GM21619 (cell line): Measurements from ENCODE around the gene RNF166.
A peak's percentile ranks its signal among the peaks of the same experiment; 100 is the strongest.

Experiments used
- ATAC-seq: cut with Tn5 transposase; IDR thresholded peaks from one replicate; pipeline ENCODE4 v1.9.1; 2021; ENCODE audit not compliant: unreplicated experiment

Gene RNF166

DNA sequence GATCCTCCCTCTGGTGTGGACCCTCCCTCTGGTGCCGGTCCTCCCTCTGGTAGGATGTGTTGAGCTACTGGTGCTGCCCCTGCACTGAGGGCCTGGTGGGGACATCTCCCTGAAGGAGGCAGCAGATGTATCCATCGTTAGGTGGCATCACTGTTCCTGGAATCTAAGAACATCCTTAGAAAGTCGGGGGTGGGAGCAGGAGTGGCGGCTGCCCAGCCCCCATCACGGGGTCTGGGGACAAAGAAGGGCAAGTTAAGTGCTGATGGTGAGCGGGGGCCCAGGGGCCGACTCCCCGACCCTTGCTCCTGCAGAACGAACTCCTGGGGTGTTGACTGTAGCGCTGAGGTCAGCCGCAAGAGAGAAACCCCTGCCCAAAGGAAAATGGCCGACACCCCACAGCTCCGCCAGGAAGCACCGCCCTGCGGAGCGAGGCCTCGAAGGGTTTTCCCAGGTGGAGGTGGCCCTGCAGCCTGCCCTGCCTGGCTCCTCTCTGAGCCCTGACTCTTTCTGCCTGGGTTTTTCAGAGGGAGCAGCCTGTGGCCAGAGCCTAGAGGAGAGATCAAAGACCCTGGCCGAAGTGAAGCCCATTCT lies 5.6 kb upstream of the RNF166 start:
- ATAC-seq: no peak

DNA sequence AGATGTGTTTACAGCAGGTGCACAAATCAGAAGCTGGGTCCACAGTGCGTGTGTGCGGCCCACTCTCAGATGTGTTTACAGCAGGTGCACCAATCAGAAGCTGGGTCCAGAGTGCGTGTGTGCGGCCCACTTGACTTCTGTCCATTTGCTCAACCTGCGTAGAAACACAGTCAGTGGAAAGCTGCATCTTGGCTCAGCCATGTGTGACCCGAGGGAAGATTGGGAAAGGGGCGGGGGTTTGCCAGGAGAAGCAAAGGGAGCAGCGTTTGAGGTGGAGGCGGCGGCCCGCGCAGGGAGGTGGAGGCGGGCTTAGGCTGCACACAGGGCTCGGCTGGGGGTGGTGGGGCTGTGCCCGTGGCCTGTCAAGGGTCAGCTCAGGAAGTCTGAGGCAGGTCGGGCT lies 4.3 kb upstream of the RNF166 start:
- no peak for ATAC-seq

DNA sequence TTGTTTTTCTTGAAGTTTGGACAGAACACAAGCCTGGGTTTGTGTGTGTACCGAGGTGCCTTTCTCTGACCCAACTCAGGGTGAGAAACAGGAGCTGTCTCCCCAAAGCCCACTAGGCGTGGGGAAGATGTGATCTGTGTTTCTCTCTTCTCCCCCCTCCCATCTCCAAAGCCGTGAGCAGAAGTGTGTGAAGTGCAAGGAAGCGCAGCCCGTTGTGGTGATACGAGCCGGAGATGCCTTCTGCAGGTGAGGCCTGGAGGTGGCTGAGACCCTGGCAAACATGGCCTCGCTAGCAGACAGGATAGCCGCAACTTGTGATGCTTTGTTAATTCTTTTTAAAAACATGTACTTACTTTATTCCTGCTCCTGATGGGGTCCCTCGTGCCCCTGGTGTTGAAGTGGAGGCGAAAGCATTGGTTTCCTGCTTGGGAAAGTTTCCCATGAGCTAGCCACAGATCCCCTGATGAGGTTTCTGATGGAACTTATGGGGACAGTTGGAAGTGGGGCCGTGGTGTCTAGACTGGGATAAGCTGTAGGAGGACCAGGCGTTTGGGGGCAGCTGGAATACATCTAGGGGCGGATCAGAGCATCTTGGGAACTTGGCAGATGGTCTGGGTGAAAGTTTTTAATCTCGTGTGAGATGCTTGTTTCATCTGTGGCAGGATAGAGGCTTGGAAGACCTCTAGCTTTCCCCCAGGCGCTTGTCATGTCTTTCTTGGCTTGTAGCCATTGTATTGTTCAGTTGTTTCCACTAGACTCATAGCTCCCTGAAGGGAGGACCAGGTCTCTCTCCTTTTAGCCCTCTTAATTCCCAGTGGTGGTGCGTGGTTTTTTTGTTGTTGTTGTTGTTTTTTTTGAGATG lies 988 bp upstream of the RNF166 start:
- ATAC-seq: no peak

DNA sequence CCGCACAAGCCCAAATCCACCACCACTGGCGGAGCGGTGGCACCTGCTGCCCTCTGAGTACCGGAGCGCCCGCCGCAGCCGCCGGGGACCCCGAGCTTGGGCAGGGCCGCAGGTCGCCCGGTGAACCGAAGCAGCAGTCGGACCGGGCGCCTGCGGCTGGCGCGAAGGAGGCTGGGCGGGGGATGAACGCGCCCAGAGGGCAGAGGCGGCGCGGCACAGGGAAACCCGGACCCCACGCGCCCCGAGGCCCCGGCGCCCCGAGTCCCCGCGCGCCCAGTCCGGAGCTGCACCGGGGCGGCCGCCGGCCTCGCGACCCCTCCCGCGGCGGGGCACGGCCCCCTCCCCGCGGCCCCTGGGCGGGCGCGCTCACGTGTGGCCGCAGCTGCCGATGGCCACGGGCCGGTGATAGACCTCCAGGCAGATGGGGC lies 393 bp downstream of the RNF166 start:
- peak; percentile 5 for ATAC-seq

DNA sequence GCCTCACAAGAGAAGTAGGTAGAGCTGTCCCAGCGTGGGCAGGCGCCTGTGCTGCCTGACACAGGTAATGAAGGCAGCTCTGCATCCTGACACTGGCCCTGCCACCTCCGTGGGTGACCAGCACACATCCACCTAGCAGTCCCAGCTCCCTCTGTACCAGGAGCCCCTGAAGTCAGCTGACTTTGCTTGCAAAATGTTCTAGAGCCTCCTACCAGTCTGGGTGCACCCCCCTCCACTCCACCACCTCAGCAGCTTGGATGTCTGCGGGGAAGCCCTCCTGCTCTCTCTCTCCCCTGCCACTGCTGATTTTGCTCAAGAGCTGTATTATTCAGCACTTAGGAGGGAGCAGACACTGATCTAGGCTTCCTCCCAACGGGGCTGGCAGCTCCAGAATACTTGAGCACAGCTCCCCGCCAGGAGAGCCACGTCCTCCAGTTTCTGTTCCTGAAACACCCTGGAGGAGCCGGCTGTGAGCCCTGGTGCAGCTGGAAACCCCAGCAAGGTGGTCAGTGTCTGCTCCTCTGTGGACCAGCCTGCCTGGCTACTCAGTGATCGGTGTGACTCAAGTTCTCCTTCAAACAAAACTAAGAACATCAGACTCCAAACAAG lies 1.0 kb downstream of the RNF166 start:
- no peak for ATAC-seq

DNA sequence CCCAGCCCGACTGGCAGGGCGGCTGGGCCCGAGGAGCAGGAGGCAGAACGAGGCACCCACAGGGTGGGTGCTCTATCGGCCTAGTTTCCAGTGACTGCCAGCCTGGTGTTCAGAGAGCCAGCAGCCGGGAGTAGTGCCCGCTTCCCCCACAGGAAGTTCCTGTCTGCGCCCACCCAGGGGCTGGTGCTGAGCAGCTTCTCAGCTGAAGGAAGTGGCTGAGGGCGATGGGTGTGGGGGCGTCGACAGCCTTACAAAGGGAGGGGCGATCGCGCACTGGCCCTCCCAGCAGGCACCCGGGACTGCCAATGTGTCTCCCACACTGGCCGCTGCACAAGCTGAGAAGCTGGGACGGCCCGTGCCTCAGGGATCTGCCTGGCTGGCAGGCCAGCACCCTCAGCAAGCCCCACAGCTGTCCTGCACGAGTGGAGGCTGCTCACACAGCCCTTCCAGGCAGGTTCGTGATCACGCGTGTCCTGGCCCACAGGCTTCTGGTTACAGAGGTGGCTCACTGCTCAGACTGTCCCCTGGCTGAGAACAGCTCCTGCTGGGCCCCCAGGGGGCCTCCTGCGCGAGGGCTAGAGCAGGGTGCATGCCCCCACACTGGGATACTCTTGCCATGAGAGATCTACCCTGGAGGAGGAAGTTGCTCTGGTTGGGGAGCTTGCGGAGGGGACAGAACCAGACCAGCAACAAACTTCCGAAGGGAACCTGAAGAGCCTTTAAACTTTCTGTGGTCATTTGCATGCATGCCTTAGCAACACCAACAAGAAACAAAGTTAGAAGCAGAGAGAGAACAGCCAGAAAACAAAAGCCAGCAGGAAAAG lies 2.5 kb downstream of the RNF166 start:
- ATAC-seq: no peak

DNA sequence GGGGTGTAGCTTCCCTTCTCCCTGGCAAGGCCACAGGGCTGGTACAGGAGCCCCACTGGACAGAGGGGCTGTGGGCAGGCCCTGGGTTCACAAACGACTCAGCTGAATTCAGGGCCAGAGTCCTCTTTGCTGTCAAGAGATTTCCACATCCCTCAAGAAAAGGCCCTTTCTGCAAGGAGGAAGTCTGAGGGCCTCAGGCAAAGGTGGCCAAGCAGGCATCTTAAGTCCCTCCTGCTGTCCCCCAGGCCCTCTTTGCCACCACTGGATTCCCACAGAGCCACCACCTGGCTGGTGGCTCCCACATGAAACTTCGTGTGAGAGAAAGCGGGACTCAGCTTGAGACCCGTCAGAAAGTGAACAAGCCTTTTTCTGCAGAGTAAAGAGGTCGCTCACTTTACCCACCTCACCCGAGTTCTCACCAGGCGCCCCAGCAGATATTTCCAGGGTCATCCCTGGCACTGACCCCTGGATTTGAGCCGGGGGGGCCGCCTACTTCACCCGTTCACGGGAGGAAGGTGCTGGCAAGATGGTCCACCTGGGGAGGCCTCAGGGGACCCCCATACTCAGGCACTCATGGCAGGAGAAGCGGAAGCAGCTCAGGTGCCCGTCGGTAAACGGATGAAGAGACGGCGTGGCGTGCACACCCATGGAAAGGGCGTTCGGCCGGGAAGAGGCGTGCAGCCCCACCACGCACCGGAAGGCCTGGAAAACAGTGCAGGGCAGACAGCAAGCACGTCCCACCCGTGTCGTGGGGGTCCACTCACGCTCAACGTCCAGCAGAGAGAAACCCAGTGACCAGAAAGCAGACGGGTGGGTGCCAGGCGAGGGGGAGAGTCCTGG lies 3.6 kb downstream of the RNF166 start:
- no peak for ATAC-seq

DNA sequence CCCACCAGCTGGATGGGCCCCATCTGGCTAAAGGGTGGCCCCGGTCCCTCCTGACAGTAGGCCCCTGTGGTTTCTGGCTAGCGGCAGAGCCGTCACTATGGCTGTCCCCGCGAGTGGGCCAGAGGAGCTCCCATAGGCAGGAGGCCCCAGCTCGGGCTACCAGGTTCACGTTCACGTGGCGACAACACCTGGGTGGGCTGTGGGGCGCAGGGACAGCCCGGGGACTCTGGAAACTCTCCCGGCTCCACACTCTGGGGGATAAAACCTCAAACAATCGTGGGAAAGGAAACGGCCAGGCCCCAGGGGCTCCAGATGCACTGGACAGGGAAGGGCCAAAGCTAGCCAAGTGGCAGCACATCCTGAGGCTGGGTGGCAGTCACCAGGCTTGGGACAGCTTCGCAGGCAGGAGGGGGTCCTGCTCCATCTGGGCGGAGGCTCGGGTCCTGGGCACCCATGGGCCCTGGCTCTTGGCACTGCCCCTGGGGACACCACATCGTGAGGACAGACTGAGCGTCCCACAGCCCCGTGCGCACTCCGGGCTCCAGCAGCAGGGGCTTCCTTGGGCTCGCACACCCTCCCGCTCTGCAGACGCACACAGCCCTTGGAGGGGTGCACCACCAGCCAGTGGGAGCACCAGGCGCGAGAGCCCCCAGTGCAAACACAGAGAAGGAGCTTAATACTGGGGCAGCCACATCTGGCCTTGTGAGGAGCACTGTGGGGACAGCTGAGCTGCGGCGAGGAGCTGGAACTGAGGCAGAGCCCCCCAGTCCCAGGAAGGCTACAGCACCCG lies 4.4 kb downstream of the RNF166 start:
- no peak for ATAC-seq

DNA sequence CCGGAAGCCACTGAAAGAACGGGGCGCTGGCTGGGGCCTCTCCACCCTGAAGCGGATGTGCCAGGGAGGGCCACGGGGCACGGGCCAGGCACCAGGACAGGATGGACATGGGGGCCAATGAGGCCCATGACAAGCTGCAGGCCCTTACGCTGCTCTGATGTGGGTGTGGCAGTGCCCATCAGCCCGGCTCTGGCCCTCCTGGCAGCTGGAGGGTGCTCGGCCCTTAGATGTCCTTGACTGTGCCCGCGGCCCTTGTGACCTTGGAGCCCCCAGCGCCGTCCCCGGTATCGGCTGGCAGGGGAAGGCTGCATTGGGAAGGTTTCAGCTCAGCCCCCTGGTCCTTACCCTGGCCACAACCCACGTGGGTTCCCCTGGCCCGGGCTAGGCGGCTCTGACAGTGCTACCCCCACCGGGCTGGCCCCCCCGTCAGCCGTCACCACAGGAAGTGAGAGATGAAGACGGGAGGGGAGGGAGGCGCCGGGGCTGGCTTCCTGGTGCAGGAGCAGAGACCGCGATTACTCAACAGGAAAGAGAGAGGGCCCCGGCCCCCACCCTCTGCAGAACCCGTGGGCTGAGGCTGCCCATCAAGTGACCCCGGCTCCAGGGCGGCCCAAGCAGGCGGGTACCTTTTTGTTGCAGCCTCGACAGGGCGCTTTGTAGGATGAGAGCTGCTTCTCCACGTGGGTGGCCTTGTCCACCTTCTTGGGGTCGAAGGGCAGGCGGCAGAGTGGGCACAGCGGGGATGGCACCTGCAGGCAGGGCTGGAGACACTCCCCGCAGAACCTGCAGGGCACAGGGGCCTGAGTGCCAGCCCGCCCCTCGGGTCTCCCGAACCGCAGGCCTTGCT lies 5.3 kb downstream of the RNF166 start:
- ATAC-seq: peak; percentile 63

DNA sequence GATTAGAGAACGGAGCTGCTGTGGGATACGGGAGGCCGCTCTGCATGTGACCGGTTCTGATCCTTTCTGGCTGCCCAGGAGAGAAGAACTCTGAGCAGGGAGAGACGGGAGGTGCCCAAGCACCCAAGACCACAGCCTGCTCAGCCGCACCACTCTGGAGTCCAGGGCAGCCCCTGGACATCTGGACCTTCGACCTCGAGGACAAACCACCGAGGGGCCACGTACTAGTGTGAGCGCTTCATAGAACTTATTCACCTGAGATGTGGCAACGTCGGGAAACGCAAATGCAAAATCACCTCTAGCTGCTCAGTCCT lies 5.9 kb downstream of the RNF166 start:
- no peak for ATAC-seq

DNA sequence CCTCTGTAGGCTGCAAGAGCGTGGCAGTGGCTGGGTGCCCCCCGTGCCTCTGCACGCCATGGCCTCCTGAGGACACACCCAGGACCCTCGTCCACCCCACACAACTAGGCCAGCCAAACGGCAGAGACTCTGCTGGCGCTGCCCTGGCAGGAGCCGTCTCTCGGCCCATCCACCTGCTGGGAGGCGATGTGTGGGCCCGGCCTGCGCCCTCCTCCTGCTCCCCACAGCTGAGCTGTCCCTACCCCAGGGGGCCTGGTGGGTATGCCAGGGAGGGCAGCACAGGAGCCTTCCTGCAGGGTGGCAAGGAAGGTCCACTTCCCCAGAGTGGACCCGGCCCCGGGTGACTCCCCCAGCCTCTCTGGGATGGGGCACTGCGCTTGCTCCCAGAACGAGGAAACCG lies 7.0 kb downstream of the RNF166 start:
- ATAC-seq: no peak

DNA sequence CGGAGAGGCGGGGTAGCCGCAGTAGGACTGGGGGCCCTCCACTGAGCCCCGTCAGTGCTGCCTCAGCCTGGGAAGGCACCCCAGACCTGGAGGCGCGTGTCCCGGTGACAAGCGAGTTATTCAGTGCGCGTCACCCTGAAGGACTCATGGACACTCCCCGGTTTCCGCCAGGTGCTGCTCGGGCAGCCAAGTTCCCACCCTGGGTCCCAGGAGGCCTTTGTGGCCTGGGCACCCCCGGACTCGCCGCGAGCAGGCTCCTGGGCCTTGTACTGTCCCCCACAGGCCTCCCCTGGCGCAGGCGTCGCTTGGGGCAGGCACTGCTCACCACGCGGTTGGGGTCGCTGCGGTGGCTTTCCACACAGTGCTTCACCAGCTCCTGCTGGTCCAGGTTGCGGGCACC lies 7.6 kb downstream of the RNF166 start:
- no peak for ATAC-seq

DNA sequence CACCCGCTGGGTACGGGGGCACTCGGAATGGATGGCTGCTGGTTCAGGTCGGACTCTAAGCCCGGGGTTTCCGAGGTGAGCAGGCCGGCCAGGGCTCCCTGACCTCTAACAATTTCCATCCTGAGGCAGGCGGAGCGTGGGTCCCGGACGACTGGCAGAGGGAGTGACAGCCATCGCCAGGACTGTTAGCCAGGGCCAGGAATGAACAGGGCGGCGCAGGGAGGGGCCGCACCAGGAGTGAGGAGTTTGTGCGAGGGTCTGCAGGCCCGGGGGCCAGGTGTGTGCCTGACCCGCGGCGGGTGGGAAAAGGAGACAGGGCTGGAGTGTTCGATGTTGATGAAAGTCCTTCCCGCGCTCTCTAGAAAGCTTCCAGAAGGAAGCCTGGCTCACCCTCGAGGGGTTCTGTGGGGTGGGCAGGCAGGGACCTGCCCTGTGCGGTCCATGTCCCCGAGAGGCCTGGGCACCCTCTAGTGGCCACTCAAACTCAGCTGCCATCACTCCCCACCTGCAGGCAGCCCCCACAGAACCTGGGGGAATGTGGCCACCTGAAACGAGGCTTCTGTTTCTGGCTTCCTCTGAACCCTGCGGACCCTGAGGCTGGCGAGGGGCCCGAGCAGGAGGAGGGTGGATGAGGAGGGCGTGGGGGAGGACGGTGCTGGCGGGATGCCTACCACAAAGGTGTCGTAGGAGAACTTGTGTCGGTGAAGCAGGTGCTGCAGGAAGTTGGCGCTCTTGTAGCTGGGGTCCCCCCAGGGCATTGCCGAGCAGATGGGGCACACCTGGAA lies 8.2 kb downstream of the RNF166 start:
- ATAC-seq: no peak

DNA sequence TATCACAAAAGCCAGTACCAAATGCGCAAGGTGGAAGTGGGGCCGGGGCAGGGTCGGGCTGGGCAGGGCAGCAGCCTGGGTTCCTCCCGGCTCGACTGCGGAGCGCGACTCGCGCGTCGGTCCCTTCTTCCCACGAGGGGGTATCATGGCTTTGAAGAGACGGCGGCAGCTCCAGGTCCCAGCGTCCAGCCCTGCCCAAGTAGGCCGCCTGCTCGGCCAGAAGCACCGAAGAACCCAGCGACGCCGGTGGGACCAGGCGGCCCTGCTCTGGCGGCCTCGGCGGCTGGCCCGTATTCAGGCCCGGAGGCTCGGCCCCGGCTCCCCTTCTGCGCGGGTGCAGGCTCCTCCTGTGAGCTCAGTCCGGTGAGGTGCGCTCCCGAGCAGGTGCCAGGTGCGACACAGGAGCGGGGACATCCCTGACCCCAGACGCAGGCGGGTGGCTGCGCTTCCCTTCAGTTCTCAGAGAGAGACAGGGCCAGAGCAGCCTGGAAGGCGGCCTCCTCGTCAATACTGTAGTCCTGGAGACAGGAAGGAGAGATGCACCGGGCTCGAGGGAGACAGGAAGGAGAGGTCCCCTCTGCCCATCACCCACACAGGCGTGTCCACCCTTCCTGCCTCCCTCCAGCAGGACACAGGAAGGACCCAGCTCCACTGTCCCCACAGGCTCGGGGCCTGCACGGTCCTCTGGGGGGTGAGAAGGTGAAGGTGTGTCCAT lies 8.9 kb downstream of the RNF166 start:
- ATAC-seq: no peak

DNA sequence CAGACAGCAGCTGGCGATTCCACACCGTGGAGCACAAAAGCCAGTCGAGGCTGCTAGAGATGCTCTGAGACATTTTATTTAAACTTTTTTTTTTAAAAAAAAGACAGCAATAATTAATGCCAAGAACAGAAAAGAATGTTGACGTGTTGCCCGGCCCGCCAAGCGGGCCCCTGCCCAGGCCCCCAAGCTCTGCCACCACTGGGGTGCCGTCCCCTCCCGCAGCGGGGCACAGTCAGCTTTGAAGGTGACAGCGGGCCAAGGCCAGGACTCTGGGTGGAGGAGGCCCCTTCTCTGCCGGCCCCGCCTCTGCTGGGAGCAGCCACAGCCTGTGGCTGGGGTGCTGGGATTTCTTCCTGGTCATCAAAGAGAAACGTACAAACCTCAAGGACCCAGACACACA lies 9.8 kb downstream of the RNF166 start:
- no peak for ATAC-seq

DNA sequence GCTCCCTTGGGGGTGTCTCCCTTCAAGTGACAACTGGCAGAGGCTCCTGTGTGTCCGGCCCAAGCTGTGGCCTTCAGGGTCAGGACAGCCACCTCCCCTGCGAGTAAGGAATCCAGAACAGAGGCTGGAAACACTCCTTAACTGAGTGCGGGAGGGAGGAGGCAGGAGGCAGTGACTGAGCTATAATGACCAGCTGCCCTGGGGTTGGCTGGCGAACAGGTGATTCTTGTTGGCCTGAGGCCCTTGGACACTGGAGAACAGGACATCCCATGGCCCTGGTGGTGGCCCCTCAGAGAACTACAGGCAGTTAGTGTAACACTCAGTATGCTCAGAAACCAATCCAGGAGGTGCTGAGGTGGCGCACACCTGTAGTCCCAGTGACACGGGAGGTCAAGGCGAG lies 10.5 kb downstream of the RNF166 start:
- no peak for ATAC-seq

DNA sequence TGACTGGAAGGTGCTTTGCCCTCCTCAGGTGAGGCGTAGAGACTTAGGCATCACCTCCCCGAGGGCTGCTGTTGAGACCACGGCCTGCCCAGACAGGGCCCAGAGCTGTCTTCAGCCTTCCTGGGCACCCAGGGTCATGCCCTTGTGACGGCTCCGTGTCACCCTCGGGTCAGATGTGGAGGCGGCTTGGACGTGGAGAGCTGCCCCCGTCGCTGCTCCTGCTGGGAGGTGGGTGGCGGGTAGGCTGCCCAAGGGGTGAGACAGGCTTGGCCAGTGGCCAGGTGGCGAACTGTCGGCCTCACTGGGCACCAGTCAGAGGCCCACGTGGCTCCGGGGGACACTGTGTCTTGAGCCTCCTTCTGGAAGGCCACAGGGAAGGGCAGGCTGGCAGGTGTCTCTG lies 11.0 kb downstream of the RNF166 start:
- ATAC-seq: no peak
